Right atrium auricular region (tissue), 2 donors: ENCODE measurements around the gene EPOP. TPM values are rescaled to one million over a fixed set of nuclear protein-coding genes. Genes with fewer than 3 reads are reported as not detected.

ENCODE experiments used
- DNase-seq: peaks from one replicate; pipeline ENCODE4 v3.0.0-alpha.2; 2019; ENCODE audit warnings: low spot score
- H3K27ac ChIP-seq, 2 donors: fragments of 200-600 bp; sonication (generic); 1 replicate in 1 of 2; 2 replicates in 1 of 2; pipeline ENCODE4 v1.5.1; 2016 to 2019
- H3K27me3 ChIP-seq, 2 donors: fragments of 200-600 bp; sonication (generic); one replicate each; pipeline versions ENCODE4 v1.5.1 to v1.6.0; 2017 to 2019
- H3K36me3 ChIP-seq: fragments of 200-600 bp; sonication (generic); one replicate; pipeline ENCODE4 v1.5.1; 2016
- H3K4me1 ChIP-seq, 2 donors: fragments of 200-600 bp; sonication (generic); one replicate each; pipeline versions ENCODE4 v1.5.1 to v1.6.0; 2017 to 2019
- H3K4me3 ChIP-seq, 2 donors: fragments of 200-600 bp; sonication (generic); 1 replicate in 1 of 2; 2 replicates in 1 of 2; pipeline ENCODE4 v1.5.1; 2017 to 2019; ENCODE audit warnings: mild to moderate bottlenecking in 1 of 2, moderate library complexity in 1 of 2
- H3K9me3 ChIP-seq, 2 donors: fragments of 200-600 bp; sonication (generic); one replicate each; pipeline ENCODE4 v1.5.1; 2019
- total RNA-seq, 2 donors: library from RNA; depleted of rRNA; stranded (reverse); fragments of >200 nt; gene quantifications; one replicate each; pipeline ENCODE4 v1.1.0, GENCODE V29; 2016
- TF ChIP-seq, protein P1 (sequence below), 2 donors: fragments of 200-600 bp; sonication (generic); IDR thresholded peaks; one replicate each; pipeline ENCODE4 v1.5.1; 2019; ENCODE audit warnings: antibody characterized with exemption in 2 of 2

EPOP gene
- total RNA-seq, 2 donors from 2014 or later, result 0.70 to 3.1 TPM

DNA sequence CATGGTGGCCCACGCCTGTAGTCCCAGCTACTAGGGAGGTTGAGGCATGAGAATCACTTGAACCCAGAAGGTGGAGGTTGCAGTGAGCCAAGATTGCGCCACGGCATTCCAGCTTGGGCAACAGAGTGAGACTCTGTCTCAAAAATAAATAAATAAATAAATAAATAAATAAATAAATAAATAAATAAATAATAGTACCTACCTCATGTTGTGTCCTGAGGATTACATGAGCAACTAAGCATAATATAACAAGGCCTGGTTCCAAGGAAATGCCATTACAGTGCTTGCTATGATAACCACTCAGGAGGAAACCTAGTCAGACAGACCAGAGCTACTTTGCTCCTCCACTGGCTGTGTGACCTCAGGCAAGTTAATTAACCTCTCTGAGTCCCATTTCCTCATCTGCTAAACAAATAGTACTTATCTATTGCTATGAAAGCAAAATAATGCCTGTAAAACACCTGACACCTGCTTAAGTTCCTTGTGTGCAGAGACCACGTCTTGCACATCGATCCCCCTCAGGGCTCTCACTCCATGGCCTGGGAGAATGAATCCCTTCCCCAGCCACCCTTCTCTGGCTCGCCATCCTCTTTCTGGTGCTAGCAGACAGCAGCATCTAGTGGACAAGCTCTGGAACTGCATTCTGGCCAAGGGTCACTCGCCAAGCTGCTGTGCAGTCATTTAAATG, 7.5 kb downstream of the EPOP start:
- Histone ChIP-seq H3K4me3 (no peak overlapping the region), H3K4me1 (no peaks in the 10 kb centered on the region), H3K9me3 (no peaks in the 10 kb centered on the region), H3K27me3 (peaks cover 0 to 4% of the 10 kb centered on the region in 2 donors), H3K36me3 (no peaks in the 10 kb centered on the region), H3K27ac (no peak overlapping the region)
- DNase-seq, result peak; percentile 78
- TF ChIP-seq, protein P1, sequence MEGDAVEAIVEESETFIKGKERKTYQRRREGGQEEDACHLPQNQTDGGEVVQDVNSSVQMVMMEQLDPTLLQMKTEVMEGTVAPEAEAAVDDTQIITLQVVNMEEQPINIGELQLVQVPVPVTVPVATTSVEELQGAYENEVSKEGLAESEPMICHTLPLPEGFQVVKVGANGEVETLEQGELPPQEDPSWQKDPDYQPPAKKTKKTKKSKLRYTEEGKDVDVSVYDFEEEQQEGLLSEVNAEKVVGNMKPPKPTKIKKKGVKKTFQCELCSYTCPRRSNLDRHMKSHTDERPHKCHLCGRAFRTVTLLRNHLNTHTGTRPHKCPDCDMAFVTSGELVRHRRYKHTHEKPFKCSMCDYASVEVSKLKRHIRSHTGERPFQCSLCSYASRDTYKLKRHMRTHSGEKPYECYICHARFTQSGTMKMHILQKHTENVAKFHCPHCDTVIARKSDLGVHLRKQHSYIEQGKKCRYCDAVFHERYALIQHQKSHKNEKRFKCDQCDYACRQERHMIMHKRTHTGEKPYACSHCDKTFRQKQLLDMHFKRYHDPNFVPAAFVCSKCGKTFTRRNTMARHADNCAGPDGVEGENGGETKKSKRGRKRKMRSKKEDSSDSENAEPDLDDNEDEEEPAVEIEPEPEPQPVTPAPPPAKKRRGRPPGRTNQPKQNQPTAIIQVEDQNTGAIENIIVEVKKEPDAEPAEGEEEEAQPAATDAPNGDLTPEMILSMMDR (IDR thresholded peaks at IDR 0.05), result peak; percentile 99

DNA sequence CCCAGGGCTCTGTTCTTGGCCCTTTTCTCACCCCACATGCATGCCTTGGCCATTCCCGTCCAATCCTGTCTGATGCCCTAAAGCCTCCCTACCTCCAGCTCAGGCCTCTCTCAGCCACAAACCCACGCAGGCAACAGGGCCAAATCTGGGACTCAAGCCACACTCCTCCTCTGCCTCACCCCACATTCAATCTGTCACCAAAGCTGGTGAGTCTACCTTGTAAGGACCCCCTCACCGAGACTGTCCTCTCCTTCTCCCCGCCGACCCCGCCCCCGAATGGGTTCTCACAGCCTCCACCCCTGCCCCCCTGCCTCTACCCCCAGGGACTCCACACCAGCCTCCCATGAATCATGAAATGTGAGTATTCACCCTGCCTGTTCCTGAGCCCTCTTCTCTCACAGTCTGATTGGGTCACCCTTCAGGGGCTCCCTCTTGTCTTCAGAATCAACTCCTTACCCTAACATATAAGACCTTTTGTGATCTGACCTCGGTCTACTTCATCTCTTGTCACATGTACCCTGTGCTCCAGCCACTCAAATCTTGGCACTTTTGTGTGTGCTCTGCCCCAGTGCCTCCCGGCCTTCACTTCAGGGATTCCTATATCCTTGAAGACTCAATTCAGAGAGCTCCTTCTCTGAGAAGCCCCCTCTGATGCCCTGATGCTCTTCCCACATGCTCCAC, 10.7 kb downstream of the EPOP start:
- no peaks in the 10 kb centered on the region for H3K9me3 ChIP-seq
- TF ChIP-seq, protein P1 (IDR thresholded peaks at IDR 0.05), result no peak
- no peak for DNase-seq
- H3K27me3 ChIP-seq, result no peaks in the 10 kb centered on the region
- H3K4me3 ChIP-seq, result no peak overlapping the region
- no peaks in the 10 kb centered on the region for H3K36me3 ChIP-seq
- H3K27ac ChIP-seq, result no peak overlapping the region
- no peaks in the 10 kb centered on the region for H3K4me1 ChIP-seq

DNA sequence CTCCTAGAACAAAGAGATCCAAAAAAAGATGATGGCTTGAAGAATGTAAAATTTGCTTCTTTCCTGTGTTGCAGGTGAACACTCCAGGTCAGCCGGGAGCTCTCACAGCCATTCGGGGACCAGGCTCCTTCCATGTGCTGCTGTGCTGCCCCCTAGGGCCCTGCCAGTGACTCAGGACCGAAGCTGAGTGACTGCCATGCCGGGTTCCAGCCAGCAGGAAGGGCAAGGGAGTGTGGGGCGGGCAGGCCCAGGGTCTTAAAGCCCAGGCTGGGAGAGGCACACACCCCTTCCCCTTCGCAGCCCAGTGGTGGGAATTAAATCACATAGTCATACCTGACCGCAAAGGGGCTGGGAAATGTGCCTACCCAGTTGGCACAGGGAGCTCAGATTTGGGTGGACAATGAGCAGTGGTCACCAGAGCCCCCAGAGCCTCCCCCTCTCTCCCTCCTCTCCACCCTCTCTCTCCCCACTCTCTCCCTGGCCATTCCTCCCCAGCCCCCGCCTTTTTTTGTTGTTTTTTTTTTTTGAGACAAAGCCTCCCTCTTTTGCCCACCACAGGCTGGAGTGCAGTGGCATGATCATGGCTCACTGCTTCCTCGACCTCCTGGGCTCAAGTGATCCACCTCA, 11.5 kb downstream of the EPOP start:
- no peak overlapping the region for H3K27ac ChIP-seq
- TF ChIP-seq, protein P1 (IDR thresholded peaks at IDR 0.05), result peak; percentile 47 to 68
- no peaks in the 10 kb centered on the region for H3K4me1 ChIP-seq
- no peaks in the 10 kb centered on the region for H3K27me3 ChIP-seq
- H3K9me3 ChIP-seq, result no peaks in the 10 kb centered on the region
- no peak for DNase-seq
- H3K4me3 ChIP-seq, result no peak overlapping the region
- H3K36me3 ChIP-seq, result no peaks in the 10 kb centered on the region

- Histone ChIP-seq H3K36me3 (no peaks in the 10 kb centered on the region), H3K27ac (no peak overlapping the region), H3K9me3 (no peaks in the 10 kb centered on the region), H3K4me3 (no peak overlapping the region), H3K27me3 (no peaks in the 10 kb centered on the region), H3K4me1 (no peaks in the 10 kb centered on the region)
- TF ChIP-seq, protein P1 (IDR thresholded peaks at IDR 0.05), result no peak
- DNase-seq, result no peak
Measured at GRCh38 chr17:38660097-38661025, 14.4 kb downstream of the EPOP start.

DNA sequence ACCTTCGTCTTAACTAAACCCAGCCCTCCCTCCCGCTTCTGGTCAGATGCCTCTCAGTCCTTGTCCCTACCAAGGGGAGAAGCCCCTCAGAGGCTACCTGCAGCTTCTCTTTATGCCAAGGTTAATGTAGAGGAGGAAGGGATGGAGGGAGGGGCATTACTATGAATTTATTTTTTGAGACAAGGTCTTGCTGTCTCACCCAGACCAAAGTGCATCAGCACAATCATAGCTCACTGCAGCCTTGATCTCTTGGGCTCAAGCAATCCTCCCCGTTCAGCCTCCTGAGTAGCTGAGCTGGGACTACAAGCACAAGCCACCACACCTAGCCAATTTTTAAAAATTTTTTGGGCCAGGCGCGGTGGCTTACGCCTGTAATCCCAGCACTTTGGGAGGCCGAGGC, 15.3 kb downstream of the EPOP start:
- H3K27ac ChIP-seq, result no peak overlapping the region
- H3K9me3 ChIP-seq, result no peaks in the 10 kb centered on the region
- no peaks in the 10 kb centered on the region for H3K27me3 ChIP-seq
- H3K36me3 ChIP-seq, result no peaks in the 10 kb centered on the region
- H3K4me1 ChIP-seq, result peaks cover 0 to 4% of the 10 kb centered on the region in 2 donors
- DNase-seq, result no peak
- no peak overlapping the region for H3K4me3 ChIP-seq
- TF ChIP-seq, protein P1 (IDR thresholded peaks at IDR 0.05), result no peak
